Astrocyte (in vitro differentiated cells and primary cell): ENCODE results near the gene KCNQ1OT1. TPM values are rescaled to one million over a fixed set of nuclear protein-coding genes. Genes with fewer than 3 reads are reported as not detected.

Source experiments
- DNase-seq: peaks from one replicate; pipeline ENCODE4 v3.0.0-alpha.2; 2010; ENCODE audit warnings: low read depth
- FAIRE-seq: peaks from 2 replicates; lab custom pipeline; 2011; peaks lifted over from hg19 to GRCh38; lab: Jason Lieb, UNC
- H2AFZ ChIP-seq: 2 replicates; pipeline ENCODE4 v1.6.0; 2012; ENCODE audit warnings: low read depth, low read length, inconsistent platforms
- H3K27ac ChIP-seq: 2 replicates; pipeline ENCODE4 v1.5.1; 2011; ENCODE audit warnings: low read depth, low read length, inconsistent platforms
- H3K27me3 ChIP-seq: 2 replicates; pipeline ENCODE4 v1.6.0; 2011; ENCODE audit warnings: low read length, inconsistent platforms; ENCODE audit not compliant: insufficient read depth
- H3K36me3 ChIP-seq: 2 replicates; pipeline ENCODE4 v1.5.1; 2011; ENCODE audit warnings: low read length, inconsistent platforms; ENCODE audit not compliant: insufficient read depth
- H3K4me1 ChIP-seq: 2 replicates; pipeline ENCODE4 v1.5.1; 2011; ENCODE audit warnings: low read length, inconsistent platforms; ENCODE audit not compliant: insufficient read depth
- H3K4me2 ChIP-seq: 2 replicates; pipeline ENCODE4 v1.6.0; 2012; ENCODE audit warnings: low read length, inconsistent platforms
- H3K4me3 ChIP-seq: 2 replicates; pipeline ENCODE4 v1.5.1; 2011; ENCODE audit warnings: low read depth, mild to moderate bottlenecking, low read length, inconsistent platforms; ENCODE audit not compliant: insufficient read depth
- H3K79me2 ChIP-seq: 2 replicates; pipeline ENCODE4 v1.6.0; 2012; ENCODE audit warnings: mild to moderate bottlenecking, low read length, inconsistent platforms; ENCODE audit not compliant: insufficient read depth
- H3K9ac ChIP-seq: 2 replicates; pipeline ENCODE4 v1.6.0; 2012; ENCODE audit warnings: mild to moderate bottlenecking, low read length, inconsistent platforms
- H3K9me3 ChIP-seq: 2 replicates; pipeline ENCODE4 v1.5.1; 2012; ENCODE audit warnings: low read depth, mild to moderate bottlenecking, low read length, inconsistent platforms; ENCODE audit not compliant: insufficient read depth
- H4K20me1 ChIP-seq: 2 replicates; pipeline ENCODE4 v1.6.0; 2012; ENCODE audit warnings: low read length, inconsistent platforms; ENCODE audit not compliant: insufficient read depth
- H3K27ac Mint-ChIP-seq: one replicate; pipeline ENCODE4 v1.8.0; 2021; ENCODE audit warnings: mild to moderate bottlenecking, mixed read lengths; ENCODE audit not compliant: unreplicated experiment
- H3K27me3 Mint-ChIP-seq: one replicate; pipeline ENCODE4 v1.8.0; 2021; ENCODE audit warnings: low read depth, mixed read lengths; ENCODE audit not compliant: unreplicated experiment
- H3K36me3 Mint-ChIP-seq: one replicate; pipeline ENCODE4 v1.8.0; 2021; ENCODE audit warnings: low read depth, mixed read lengths; ENCODE audit not compliant: unreplicated experiment
- H3K4me1 Mint-ChIP-seq: one replicate; pipeline ENCODE4 v1.8.0; 2021; ENCODE audit warnings: low read depth, mixed read lengths; ENCODE audit not compliant: unreplicated experiment
- H3K4me3 Mint-ChIP-seq: one replicate; pipeline ENCODE4 v1.8.0; 2021; ENCODE audit warnings: mild to moderate bottlenecking, moderate library complexity, mixed read lengths; ENCODE audit not compliant: unreplicated experiment
- H3K9me3 Mint-ChIP-seq: one replicate; pipeline ENCODE4 v1.8.0; 2021; ENCODE audit warnings: mild to moderate bottlenecking, mixed read lengths; ENCODE audit not compliant: unreplicated experiment
- EZH2 ChIP-seq: IDR thresholded peaks from 2 replicates; pipeline ENCODE4 v1.6.1; 2012; ENCODE audit warnings: mild to moderate bottlenecking, low read length, inconsistent platforms; ENCODE audit not compliant: insufficient read depth
- total RNA-seq: library from RNA; stranded (reverse); gene quantifications from 2 replicates; pipeline ENCODE4 v1.2.1, GENCODE V29; 2021
- TF ChIP-seq, protein P1 (sequence below): IDR thresholded peaks from 2 replicates; pipeline ENCODE4 v1.5.1; 2011; ENCODE audit warnings: low read depth, mild to moderate bottlenecking, inconsistent platforms, low read length, moderate library complexity; ENCODE audit not compliant: insufficient read depth

Gene KCNQ1OT1
- total RNA-seq, 1 donor from 2014 or later: 2.5 TPM

DNA sequence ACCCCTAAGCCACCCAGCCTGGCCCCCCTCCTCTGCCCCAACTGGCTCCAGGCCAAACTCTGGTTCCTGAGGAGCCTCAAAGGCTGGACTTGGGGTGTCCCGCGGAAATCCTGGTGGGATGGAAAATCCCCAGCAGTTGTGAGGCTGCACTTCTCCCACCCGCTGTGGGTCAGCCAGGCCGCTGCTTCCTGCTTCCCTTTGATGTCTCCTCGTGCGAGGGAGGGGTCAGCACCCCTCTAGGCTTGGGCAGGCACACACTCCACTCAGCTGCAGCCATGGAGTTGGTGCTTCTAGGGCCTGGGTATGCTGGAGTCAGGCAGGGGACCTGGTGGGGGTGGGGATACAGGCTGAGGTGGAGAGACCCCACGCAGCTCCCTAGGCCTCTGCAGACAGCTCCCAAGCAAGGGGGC, 12.0 kb downstream of the KCNQ1OT1 start:
- DNase-seq (no peak), FAIRE-seq (no peak)
- Mint-ChIP-seq H3K36me3 (peaks cover 8% of the 10 kb centered on the region), H3K9me3 (no peaks in the 10 kb centered on the region), H3K4me1 (peaks cover 19% of the 10 kb centered on the region), H3K4me3 (no peak overlapping the region), H3K27me3 (peaks cover 3% of the 10 kb centered on the region), H3K27ac (no peak overlapping the region)
- Histone ChIP-seq H3K27me3 (no peaks in the 10 kb centered on the region), H3K4me2 (no peak overlapping the region), H3K4me1 (no peaks in the 10 kb centered on the region), H3K9me3 (no peaks in the 10 kb centered on the region), H3K4me3 (no peak overlapping the region), H3K9ac (no peak overlapping the region), H3K27ac (no peak overlapping the region), H3K79me2 (peaks cover 99% of the 10 kb centered on the region), H4K20me1 (peaks cover 100% of the 10 kb centered on the region), H3K36me3 (no peaks in the 10 kb centered on the region), H2AFZ (no peak overlapping the region)
- no peak for TF ChIP-seq EZH2
- TF ChIP-seq, protein P1, sequence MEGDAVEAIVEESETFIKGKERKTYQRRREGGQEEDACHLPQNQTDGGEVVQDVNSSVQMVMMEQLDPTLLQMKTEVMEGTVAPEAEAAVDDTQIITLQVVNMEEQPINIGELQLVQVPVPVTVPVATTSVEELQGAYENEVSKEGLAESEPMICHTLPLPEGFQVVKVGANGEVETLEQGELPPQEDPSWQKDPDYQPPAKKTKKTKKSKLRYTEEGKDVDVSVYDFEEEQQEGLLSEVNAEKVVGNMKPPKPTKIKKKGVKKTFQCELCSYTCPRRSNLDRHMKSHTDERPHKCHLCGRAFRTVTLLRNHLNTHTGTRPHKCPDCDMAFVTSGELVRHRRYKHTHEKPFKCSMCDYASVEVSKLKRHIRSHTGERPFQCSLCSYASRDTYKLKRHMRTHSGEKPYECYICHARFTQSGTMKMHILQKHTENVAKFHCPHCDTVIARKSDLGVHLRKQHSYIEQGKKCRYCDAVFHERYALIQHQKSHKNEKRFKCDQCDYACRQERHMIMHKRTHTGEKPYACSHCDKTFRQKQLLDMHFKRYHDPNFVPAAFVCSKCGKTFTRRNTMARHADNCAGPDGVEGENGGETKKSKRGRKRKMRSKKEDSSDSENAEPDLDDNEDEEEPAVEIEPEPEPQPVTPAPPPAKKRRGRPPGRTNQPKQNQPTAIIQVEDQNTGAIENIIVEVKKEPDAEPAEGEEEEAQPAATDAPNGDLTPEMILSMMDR: no peak

DNA sequence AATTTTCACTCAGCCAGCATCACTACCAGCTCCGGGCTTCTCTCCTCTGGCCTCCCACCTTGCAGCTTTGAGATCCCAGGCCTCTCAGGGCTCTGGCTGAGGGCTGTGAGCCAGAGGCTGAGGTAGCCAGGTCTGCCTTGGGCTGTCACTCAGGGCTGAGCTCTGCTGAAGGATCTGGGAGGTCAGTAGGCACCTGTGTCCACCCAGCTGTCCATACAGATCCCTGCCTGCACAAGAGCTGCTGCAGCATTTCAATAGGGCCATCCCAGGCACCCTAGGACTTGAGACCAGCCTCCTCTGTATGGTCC, 12.6 kb downstream of the KCNQ1OT1 start:
- no peak overlapping the region for H3K27ac Mint-ChIP-seq
- peaks cover 8% of the 10 kb centered on the region for H3K36me3 Mint-ChIP-seq
- no peak overlapping the region for H3K4me3 Mint-ChIP-seq
- Histone ChIP-seq H2AFZ (no peak overlapping the region), H3K27me3 (no peaks in the 10 kb centered on the region), H3K4me1 (no peaks in the 10 kb centered on the region), H3K79me2 (peaks cover 99% of the 10 kb centered on the region), H3K9ac (no peak overlapping the region), H4K20me1 (peaks cover 100% of the 10 kb centered on the region), H3K4me3 (no peak overlapping the region), H3K9me3 (no peaks in the 10 kb centered on the region), H3K27ac (no peak overlapping the region), H3K4me2 (no peak overlapping the region), H3K36me3 (no peaks in the 10 kb centered on the region)
- H3K27me3 Mint-ChIP-seq: no peaks in the 10 kb centered on the region
- FAIRE-seq (no peak), DNase-seq (no peak)
- peaks cover 14% of the 10 kb centered on the region for H3K4me1 Mint-ChIP-seq
- H3K9me3 Mint-ChIP-seq: no peaks in the 10 kb centered on the region
- TF ChIP-seq, protein P1: no peak
- TF ChIP-seq EZH2: no peak

DNA sequence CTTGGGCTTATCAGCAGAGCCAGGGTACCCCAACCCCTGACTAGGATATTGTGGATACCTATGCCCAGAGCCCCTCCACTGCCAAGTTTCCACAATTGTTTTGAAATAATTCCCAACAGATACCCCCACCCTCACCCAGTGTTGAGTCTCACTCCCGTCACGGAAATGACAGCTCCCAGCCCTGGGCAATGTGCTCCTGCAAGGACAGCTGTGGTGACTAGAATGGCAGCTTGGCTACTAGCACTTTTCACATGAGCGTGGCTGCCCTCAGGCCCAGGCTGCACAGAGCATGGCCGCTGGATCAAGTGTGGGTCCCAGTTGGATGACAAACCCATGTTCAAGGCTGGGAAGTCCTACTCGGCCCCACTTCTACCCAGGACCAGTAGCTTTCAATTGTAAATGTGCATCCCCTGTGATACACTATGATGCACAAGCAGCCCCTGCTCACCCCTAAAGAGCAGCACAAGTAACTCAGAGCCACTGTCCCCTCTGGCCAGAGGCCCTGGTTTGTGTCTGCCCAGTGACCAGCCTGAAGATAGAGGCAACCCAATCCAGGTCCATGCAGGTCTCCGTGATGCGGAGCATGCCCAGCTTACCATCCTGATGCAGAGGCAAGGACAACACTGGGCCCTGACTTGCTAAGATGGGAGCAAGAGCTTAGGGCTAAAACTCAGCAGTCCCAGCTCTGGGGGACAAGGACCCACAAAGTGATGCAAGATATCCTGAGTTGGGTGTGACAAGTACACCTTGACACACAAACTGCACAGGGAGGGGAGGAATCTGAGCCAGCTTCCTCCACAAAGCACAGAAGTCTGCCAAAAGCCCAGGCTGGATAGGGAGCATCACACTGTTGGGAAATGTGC, 13.2 kb downstream of the KCNQ1OT1 start:
- Histone ChIP-seq H3K36me3 (no peaks in the 10 kb centered on the region), H4K20me1 (peaks cover 100% of the 10 kb centered on the region), H3K9me3 (no peaks in the 10 kb centered on the region), H3K9ac (no peak overlapping the region), H3K27me3 (no peaks in the 10 kb centered on the region), H3K4me1 (no peaks in the 10 kb centered on the region), H2AFZ (no peak overlapping the region), H3K4me2 (no peak overlapping the region), H3K4me3 (no peak overlapping the region), H3K27ac (no peak overlapping the region), H3K79me2 (peaks cover 99% of the 10 kb centered on the region)
- no peak overlapping the region for H3K4me3 Mint-ChIP-seq
- peaks cover 3% of the 10 kb centered on the region for H3K27me3 Mint-ChIP-seq
- DNase-seq (no peak), FAIRE-seq (no peak)
- no peak overlapping the region for H3K27ac Mint-ChIP-seq
- H3K36me3 Mint-ChIP-seq: peaks cover 6% of the 10 kb centered on the region
- H3K9me3 Mint-ChIP-seq: no peaks in the 10 kb centered on the region
- peaks cover 17% of the 10 kb centered on the region for H3K4me1 Mint-ChIP-seq
- no peak for TF ChIP-seq EZH2
- TF ChIP-seq, protein P1: no peak
